PFSK-1 (cell line): ENCODE results near the gene YTHDF1. TPM values are rescaled to one million over a fixed set of nuclear protein-coding genes. Genes with fewer than 3 reads are reported as not detected.

Experiments
- FOXP2 ChIP-seq: optimal IDR thresholded peaks from 2 replicates; pipeline ENCODE3; 2011; ENCODE audit warnings: borderline replicate concordance, control low read depth, inconsistent platforms; ENCODE audit not compliant: insufficient read depth; ENCODE audit errors: extremely low read length, extremely low read depth
- POLR2AphosphoS5 ChIP-seq: IDR thresholded peaks from 2 replicates; pipeline ENCODE4 v1.6.1; 2012; ENCODE audit warnings: low read depth, mild to moderate bottlenecking, control low read depth, low read length, moderate library complexity
- REST ChIP-seq, 2 experiments: IDR thresholded peaks; 2 replicates each; pipeline versions ENCODE4 v1.6.1 to v1.8.0; 2011 to 2012; ENCODE audit warnings: low read depth in 2 of 2, low read length in 2 of 2, control low read depth in 1 of 2, inconsistent platforms in 1 of 2, mild to moderate bottlenecking in 1 of 2, moderate library complexity in 1 of 2; ENCODE audit not compliant: insufficient read depth in 1 of 2
- SIN3A ChIP-seq: IDR thresholded peaks from 2 replicates; pipeline ENCODE4 v1.6.1; 2012; ENCODE audit warnings: mild to moderate bottlenecking, low read length, moderate library complexity, borderline replicate concordance; ENCODE audit not compliant: insufficient read depth
- TAF1 ChIP-seq: IDR thresholded peaks from 2 replicates; pipeline ENCODE4 v1.6.1; 2012; ENCODE audit warnings: low read length, control low read depth, borderline replicate concordance; ENCODE audit not compliant: insufficient read depth
- polyA plus RNA-seq: library from polyadenylated mRNA; unstranded; fragments of >200 nt; gene quantifications from one replicate; pipeline ENCODE4 v1.2.1, GENCODE V29; 2012; ENCODE audit warnings: low read depth, missing spikeins; ENCODE audit not compliant: insufficient read length

YTHDF1 gene
- polyA plus RNA-seq: 37.5 TPM

DNA sequence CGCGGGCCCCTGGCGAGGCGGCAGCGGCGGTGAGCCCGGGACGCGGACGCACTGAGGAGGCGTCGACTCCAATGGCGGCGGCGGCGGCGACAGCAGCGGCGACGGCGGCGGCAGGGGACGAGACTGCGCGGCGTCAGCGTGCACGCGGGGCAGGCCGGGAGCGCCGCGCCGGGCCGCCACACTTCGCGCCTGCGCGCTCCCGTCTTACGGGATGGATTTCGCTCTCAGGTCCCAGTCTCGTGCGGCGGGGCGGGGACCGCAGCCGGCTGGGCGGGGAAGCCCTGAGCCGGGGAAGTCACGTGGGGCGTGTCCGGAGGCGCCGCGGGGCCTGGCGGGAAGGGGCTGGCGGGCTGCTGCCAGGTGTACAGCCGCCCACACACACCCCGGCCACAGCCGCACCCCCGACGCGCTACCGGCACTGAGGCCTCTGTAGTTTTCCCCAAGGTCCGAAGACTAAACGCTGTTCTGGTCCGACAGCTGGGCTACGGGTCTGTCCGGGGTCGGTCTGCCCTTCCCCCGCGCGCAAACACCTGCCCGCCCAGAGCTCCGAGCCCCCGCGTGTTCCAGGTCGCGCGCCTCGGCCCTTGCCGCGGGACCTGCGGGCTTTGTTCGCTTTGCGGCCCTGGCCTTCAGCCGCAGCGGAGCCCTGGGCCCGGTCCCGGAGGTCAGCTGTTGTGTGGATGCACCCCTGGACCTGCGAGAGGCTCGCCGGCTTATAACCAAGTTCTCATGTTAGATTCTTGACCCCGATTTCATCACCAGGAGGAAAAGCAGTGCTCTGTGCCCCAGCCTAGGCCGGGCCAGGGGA is at the start of gene YTHDF1:
TSS of gene YTHDF1 (minus strand) at position 91 of the 808 bp plus-strand sequence. CDS start 239 bp downstream, outside the sequence.
- TF ChIP-seq FOXP2 (peak; percentile 82), TAF1 (0 out of 2 replicates have a peak, but pooled peaks have one; percentile 35), SIN3A (no peak), POLR2AphosphoS5 (peak; percentile 70), REST (IDR thresholded peaks at IDR 0.05; ENCODE audit: insufficient read depth in 1 of 2, low read depth in 2 of 2, low read length in 2 of 2) (peak in 1 of 2 experiments; percentile 25; a peak in 1 of 4 replicates)

DNA sequence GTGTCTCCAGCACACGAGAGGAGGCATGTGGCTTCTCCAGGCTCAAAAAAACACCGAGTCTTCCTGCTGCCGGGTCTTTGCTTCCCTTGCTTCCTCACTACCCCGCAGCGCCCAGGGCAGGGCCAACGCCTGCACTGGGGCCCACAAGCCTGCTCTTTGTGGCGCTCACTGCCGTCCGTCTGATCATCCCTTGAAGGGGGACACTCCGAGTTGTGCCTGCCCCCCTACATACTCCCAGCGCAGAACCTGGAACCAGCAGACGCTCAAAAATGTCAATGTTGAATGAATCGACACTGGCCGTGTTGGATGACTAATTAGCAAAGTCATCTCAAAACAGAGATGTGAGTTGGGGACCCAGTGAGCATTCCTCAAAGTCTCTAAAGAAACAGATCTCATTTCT is 48.6 kb upstream of the YTHDF1 start:
- TF ChIP-seq SIN3A: no peak
- no peak for TF ChIP-seq TAF1
- TF ChIP-seq FOXP2: no peak
- TF ChIP-seq REST (IDR thresholded peaks at IDR 0.05; ENCODE audit: insufficient read depth in 1 of 2, low read depth in 2 of 2, low read length in 2 of 2): no peak
- TF ChIP-seq POLR2AphosphoS5: no peak

GRCh38 chr20:63264000-63264399 is 48.1 kb upstream of the YTHDF1 start:
- TF ChIP-seq FOXP2 (no peak), TAF1 (no peak), POLR2AphosphoS5 (no peak), REST (IDR thresholded peaks at IDR 0.05; ENCODE audit: insufficient read depth in 1 of 2, low read depth in 2 of 2, low read length in 2 of 2) (no peak), SIN3A (no peak)

DNA sequence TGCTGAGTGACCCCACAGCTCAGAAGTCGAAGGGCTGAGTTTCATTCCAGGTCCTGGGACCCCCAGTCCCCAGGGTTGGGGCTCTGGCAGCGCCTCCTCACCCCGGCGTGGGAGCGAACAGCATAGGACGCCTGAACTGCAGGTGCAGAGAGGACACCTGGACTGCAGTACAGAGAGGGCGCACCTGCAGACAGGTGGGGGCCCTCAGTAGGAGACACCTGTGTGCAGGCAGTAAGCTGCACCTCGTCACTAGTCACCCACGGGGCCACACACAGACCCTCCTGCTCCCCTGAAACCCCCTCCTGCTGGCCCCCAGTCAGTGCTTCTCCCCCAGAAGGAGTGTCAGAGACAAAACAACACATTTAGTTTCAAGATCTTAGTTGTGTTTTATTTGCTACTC is 46.9 kb upstream of the YTHDF1 start:
- TF ChIP-seq SIN3A (no peak), FOXP2 (no peak), REST (IDR thresholded peaks at IDR 0.05; ENCODE audit: insufficient read depth in 1 of 2, low read depth in 2 of 2, low read length in 2 of 2) (no peak), POLR2AphosphoS5 (no peak), TAF1 (no peak)
